Hindlimb muscle (tissue), 1 donor: Measurements from ENCODE around the gene CTAGE4. TPM values are rescaled to one million over a fixed set of nuclear protein-coding genes. Genes with fewer than 3 reads are reported as not detected.
"Not testable (repeated sequence)": the region's sequence is repeated elsewhere in the genome, so short reads cannot be mapped to it uniquely, and the experiment has no call there.

Source experiments
- DNase-seq: peaks from one replicate; pipeline ENCODE4 v3.0.0-alpha.2; 2013
- polyA plus RNA-seq: library from polyadenylated mRNA; unstranded; fragments of 120-200 nt; gene quantifications from one replicate; pipeline ENCODE4 v1.2.1, GENCODE V29; 2013; ENCODE audit not compliant: insufficient read length

Gene CTAGE4, protein sequence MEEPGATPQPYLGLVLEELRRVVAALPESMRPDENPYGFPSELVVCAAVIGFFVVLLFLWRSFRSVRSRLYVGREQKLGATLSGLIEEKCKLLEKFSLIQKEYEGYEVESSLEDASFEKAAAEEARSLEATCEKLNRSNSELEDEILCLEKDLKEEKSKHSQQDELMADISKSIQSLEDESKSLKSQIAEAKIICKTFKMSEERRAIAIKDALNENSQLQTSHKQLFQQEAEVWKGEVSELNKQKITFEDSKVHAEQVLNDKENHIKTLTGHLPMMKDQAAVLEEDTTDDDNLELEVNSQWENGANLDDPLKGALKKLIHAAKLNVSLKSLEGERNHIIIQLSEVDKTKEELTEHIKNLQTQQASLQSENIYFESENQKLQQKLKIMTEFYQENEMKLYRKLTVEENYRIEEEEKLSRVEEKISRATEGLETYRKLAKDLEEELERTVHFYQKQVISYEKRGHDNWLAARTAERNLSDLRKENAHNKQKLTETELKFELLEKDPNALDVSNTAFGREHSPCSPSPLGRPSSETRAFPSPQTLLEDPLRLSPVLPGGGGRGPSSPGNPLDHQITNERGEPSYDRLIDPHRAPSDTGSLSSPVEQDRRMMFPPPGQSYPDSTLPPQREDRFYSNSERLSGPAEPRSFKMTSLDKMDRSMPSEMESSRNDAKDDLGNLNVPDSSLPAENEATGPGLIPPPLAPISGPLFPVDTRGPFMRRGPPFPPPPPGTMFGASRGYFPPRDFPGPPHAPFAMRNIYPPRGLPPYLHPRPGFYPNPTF
- not detected for polyA plus RNA-seq

DNA sequence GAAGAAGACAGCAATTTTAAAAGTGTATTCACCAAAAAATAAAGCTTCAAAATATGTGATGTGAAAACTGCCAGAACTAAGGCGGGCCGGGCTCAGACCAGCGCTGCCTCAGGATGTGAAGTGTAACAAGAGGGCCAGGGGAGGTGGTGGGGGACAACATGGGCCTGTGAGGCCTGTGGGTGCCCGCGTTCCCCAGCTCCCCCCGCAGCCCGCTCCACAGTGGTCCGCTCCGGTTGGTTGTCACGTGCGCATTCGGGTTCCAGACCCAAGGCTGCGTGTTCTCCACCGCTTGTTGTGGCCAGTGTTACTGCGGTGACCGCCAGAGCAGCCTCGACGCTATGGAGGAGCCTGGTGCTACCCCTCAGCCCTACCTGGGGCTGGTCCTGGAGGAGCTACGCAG is at the start of gene CTAGE4:
Gene CTAGE4 (plus strand): TSS at position 301 of the 400 bp plus-strand sequence. CDS start 38 bp downstream, at position 339.
- DNase-seq: not testable (repeated sequence)

GRCh38 chr7:144134116-144134515 is 49.1 kb upstream of the CTAGE4 start:
- no peak for DNase-seq

DNA sequence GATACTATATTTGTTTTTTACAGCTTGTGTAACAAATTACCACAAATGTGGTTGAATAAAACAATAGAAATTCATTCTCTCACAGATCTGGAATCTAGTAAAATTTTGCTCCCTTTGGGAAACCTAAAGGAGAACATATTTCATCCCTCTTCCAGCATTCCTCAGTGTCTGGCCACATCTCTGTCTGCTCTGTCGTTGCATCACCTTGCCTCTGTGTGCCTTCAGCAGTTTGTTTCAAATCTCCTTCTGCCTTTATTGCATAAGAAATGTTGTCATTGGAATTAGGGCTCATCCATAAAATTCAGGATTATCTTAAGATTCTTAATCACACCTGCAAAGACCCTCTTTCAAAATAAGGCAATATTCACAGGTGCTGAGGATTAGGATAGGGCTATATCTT is 45.8 kb upstream of the CTAGE4 start:
- no peak for DNase-seq

DNA sequence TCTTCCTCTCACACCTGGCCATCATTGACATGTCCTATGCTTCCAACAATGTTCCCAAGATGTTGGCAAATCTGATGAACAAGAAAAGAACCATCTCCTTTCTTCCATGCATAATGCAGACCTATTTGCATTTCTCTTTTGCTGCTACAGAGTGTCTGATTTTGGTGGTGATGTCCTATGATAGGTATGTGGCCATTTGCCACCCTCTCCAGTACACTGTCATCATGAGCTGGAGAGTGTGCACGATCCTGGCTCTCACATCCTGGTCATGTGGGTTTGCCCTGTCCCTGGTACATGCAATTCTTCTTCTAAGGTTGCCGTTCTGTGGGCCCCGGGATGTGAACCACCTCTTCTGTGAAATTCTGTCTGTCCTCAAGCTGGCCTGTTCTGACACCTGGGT is 41.1 kb upstream of the CTAGE4 start:
- DNase-seq: no peak

DNA sequence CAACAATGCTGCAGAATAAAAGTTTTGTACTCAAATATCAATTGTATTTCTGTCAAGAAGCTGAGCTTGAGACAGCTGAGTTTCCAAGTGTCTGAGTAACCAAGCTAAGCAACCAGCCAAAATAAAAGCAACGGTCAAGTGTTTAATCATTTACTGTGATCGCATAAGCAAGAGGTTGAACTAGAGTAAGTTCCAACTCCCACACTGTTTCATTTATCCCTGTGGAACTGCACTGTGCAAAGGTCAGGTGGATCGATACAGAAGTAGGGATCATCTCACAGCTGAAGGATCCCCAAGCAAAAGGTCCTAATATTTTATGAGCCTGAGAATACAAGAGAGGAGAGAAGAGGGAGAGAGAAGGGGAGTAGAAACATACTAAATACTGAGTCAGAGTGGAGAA is 38.8 kb upstream of the CTAGE4 start:
- no peak for DNase-seq

DNA sequence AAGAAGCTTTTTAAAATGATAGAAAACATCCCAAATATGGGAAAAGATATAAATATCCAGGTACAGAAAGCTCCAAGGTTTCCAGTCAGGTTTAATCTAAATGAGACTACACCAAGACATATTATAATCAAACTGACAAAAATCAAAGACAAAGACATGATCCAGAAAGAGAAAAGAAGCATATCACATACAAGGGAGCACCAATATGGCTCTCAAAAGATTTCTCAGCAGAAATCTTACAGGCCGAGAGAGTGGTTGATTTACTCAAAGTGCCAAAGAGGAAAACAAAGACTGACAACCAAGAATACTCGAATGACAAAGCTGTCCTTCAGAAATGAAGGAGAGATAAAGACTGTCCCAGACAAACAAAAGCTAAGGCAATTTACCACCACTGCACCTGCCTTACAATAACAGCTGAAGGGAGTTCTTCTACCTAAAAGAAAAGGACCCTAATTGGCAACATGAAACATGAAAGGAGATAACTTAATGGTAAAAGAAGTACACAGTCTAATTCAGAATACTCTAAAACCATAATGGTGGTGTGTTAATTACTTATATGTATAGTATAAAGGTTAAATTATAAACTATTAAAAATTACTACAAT is 34.9 kb upstream of the CTAGE4 start:
- DNase-seq: no peak

DNA sequence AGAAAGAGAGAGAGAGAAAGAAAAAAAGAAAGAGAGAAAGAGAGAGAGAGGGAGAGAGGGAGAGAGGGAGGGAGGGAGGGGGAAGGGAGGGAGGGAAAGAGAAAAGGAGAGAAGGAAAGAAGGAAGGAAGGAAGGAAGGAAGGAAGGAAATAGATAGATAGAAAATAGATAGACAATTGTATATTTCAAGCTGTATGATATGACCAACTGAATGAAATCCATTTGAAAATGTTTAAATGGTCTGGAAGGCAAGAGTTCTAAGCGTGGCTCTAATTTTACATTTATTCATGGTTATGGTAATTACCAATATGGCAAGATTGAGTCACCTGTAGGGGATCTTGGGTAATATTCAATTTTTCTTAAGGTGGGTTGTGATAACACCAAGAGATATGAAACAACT is 24.4 kb upstream of the CTAGE4 start:
- no peak for DNase-seq

GRCh38 chr7:144164784-144165183 is 18.5 kb upstream of the CTAGE4 start:
- no peak for DNase-seq

DNA sequence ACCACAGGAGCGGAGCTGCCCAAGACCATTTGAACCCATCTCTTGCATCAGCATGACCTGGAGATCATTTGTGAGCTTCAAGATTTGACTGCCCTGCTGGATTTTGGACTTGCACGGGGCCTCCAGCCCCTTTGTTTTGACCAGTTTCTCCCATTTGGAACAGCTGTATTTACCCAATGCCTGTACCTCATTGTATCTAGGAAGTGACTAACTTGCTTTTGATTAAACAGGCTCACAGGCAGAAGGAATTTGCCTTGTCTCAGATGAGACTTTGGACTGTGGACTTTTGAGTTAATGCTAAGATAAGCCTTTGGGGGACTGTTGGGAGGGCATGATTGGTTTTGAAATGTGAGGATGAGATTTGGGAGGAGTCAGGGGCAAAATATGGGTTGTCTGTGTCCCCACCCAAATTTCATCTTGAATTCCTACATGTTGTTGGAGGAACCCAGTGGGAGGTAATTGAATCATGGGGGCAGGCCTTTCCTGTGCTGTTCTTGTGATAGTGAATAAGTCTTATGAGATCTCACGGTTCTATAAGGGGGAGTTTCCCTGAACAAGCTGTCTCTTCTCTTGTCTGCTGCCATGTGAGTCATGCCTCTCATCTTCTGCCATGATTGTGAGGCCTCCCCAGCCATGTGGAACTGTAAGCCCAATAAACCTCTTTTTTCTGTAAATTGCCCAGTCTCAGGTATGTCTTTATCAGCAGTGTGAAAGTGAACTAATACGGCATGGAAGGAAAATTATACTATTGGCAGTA is 11.5 kb upstream of the CTAGE4 start:
- not testable (repeated sequence) for DNase-seq

- DNase-seq: no peak
These were observed 8.7 kb upstream of the CTAGE4 start for GRCh38 chr7:144174613-144175012.

DNA sequence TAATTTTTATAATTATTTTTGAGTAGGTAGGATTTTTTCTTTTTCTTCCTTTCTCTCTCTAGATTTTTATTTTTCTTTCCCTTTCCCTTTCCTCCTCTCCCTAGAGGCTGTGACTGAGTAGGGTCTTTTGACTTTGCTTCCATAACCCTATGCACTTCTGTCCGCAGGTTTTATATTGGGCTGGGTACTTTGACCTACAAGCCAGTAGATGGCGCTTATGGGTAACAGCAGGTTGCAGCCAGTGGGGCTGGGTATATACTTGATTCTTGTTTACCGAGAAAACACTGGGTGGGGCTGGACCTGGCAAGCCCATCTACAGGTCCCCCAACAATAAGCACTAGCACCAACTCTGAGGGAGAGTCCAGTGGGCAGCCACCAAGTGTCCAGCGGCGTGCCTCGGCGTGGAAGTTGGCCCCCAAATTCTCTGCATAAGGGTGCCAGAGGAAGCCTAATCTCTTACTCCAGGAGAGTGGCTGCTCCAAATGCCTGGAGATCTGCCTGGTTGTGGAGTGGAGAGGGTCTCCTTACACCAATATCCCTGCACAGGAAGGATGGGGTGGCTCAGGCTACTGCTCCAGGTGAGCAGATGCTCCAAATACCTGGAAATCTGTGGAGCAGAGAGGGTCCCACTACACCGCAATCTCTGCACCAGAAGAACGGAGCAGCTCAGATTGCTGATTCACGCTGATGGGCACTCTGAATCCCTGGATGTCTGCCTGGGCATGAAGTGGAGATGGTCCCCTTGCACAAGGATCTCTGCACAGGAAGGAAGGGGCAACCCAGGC is 4.7 kb upstream of the CTAGE4 start:
- DNase-seq: not testable (repeated sequence)

GRCh38 chr7:144179165-144179479 is 4.1 kb upstream of the CTAGE4 start:
- not testable (repeated sequence) for DNase-seq

DNA sequence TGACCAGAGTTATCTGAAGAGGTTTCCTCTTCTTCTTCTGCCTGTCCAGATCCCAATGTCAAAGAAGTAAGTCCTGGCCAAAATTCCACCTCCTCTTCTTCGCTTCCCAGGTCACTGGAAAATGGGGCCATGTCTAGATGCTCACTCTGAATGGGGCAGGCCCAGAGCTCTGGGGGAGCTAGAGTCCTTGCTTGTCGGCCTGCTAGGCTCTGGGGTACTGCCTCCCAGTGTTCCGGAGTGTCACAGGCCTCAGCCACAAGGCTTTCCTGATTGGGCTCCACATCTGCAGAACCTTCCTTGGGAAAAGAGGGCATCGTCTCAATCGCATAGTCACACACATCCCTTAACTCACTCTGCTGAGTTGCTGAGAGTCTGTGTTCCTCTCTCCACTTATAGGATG is 4.6 kb downstream of the CTAGE4 start:
- DNase-seq: not testable (repeated sequence)

- DNase-seq: not testable (repeated sequence)
These were observed 5.4 kb downstream of the CTAGE4 start for GRCh38 chr7:144188578-144189171.

- not testable (repeated sequence) for DNase-seq
These were observed 10.5 kb downstream of the CTAGE4 start for GRCh38 chr7:144193782-144194181.

GRCh38 chr7:144194453-144194852 is 11.2 kb downstream of the CTAGE4 start:
- not testable (repeated sequence) for DNase-seq

- DNase-seq: not testable (repeated sequence)
These were observed 12.1 kb downstream of the CTAGE4 start, which contains the start of gene ARHGEF35 for GRCh38 chr7:144195212-144195872. TSS of gene ARHGEF35 (minus strand) at chr7:144195833. CDS start at chr7:144188383, 7,450 bp downstream.

DNA sequence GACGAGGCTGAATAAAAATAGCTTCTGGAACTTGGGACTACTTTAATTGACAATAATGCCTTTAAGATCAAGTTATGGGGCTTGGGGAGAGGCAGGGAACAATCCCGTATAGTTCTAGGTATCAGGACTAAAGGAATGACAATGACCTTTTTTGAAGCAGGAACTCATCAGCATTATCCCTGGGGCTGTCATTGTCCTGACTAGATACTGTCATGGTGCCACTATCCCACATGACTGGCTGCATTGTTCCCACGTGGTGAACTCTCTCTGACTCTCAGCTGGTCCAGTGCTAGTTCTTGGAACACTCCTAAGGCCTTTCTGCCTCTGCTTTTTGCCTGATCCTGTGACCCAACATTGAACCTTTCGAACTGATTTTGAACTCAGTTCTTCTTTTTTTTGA is 15.7 kb downstream of the CTAGE4 start:
- not testable (repeated sequence) for DNase-seq

GRCh38 chr7:144201978-144202377 is 18.7 kb downstream of the CTAGE4 start:
- not testable (repeated sequence) for DNase-seq

DNA sequence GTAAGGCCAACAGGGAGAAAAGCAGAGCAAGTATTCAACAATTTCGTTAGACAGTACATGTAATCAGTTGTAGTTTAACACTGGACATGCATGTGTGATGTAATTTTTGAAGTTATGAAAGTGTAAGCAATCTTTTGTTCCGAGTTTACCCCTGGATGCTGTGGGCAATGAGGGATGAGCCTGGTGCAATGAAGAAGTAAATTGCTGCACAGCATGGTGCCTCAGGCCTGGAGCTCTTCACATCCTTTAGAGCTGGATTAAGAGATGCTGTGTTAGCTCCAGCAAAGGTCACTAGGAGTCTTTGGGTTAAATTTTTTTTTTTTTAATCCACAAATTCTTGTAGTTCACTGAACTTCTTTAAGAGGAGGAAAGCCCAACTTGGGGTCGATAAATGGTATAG is 19.8 kb downstream of the CTAGE4 start:
- DNase-seq: not testable (repeated sequence)

DNA sequence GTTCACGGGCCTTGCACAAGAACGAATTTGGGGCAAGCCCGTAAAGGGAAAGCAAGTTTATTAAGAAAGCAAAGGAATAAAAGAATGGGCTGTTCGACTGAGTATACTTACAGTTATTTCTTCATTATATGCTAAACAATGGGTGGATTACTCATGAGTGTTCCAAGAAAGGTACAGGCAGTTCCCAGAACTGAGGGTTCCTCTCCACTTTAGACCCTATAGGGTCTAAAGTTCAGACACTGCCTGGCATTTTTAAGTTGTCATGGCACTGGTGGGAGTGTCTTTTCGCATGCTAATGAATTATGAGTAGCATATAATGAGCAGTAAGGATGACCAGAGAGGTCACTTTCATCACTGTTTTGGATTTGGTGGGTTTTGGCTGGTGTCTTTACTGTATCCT is 22.0 kb downstream of the CTAGE4 start:
- not testable (repeated sequence) for DNase-seq
